ENCODE measurements around the gene LRRC71. TPM values are rescaled to one million over a fixed set of nuclear protein-coding genes. Genes with fewer than 3 reads are reported as not detected.

The LRRC71 gene
- total and polyA plus RNA-seq, 2 of the 13 experiments (the other 11 are each of a cell fraction or from before 2014, with no cell fraction given), result not detected

- H3K36me3 ChIP-seq (replicated peaks in 1 of 2; ENCODE audit: control insufficient read depth in 1 of 2, insufficient read depth in 2 of 2, low read length in 2 of 2), result no peaks in the 10 kb centered on the region
- no TSS peak for BruUV-seq (replicated peaks)
- H3K9me3 ChIP-seq (ENCODE audit: low read length), result no peaks in the 10 kb centered on the region
- TF ChIP-seq JUNB (CRISPR knock-in tag; IDR thresholded peaks at IDR 0.05; ENCODE audit: borderline replicate concordance) (no peak), ZNF329 (CRISPR knock-in tag; IDR thresholded peaks at IDR 0.05; ENCODE audit: low read depth) (no peak)
- H3K27ac ChIP-seq (ENCODE audit: extremely low read length, insufficient read depth, low read length), result no peak overlapping the region
- no peak overlapping the region for H2AFZ ChIP-seq (ENCODE audit: low read length)
- FAIRE-seq (no peak), ATAC-seq (no peak), DNase-seq (ENCODE audit: low spot score) (no peak)
- no peaks in the 10 kb centered on the region for H3K79me2 ChIP-seq (ENCODE audit: insufficient read depth, low read length)
- no peaks in the 10 kb centered on the region for H4K20me1 ChIP-seq (ENCODE audit: insufficient read depth, low read length)
- POLR2A ChIA-PET, result no interaction called here
- no peak overlapping the region for H3K4me3 ChIP-seq (replicated peaks in 1 of 3; ENCODE audit: insufficient read depth in 1 of 3, low read depth in 2 of 3, low read length in 3 of 3)
- H3K4me1 ChIP-seq (ENCODE audit: insufficient read depth, low read length), result no peaks in the 10 kb centered on the region
- 20% methylated on average over 8 of the region's 10 CpGs for WGBS (ENCODE audit: low lambda C conversion rate)
- intact Hi-C loops (cut with micrococcal nuclease; ENCODE audit: unreplicated experiment), result no loop called here
- no peak overlapping the region for H3K4me2 ChIP-seq (ENCODE audit: low read depth, low read length)
- H3K27me3 ChIP-seq (ENCODE audit: control insufficient read depth in 1 of 2, insufficient read depth in 2 of 2, low read length in 2 of 2), result peaks cover 13 to 86% of the 10 kb centered on the region in 2 experiments
- in situ Hi-C loops (cut with HindIII; ENCODE audit: extremely low pct_ligation_motif_present, low pct_unique_long_range_greater_than_20kb), result no loop called here
- H3K9ac ChIP-seq (ENCODE audit: insufficient read depth, low read depth, low read length), result no peak overlapping the region
- CTCF ChIA-PET (ENCODE audit: low intra/inter-chr PET ratio, low total read pairs), result no interaction called here
Observed at GRCh38 chr1:156884560-156885184, 35.8 kb upstream of the LRRC71 start.

GRCh38 chr1:156885314-156885713, 35.1 kb upstream of the LRRC71 start:
- H3K79me2 ChIP-seq (ENCODE audit: insufficient read depth, low read length), result no peaks in the 10 kb centered on the region
- no peak overlapping the region for H2AFZ ChIP-seq (ENCODE audit: low read length)
- FAIRE-seq, result no peak
- H3K4me2 ChIP-seq (ENCODE audit: low read depth, low read length), result no peak overlapping the region
- intact Hi-C loops (cut with micrococcal nuclease; ENCODE audit: unreplicated experiment), result no loop called here
- H3K36me3 ChIP-seq (replicated peaks in 1 of 2; ENCODE audit: control insufficient read depth in 1 of 2, insufficient read depth in 2 of 2, low read length in 2 of 2), result no peaks in the 10 kb centered on the region
- H4K20me1 ChIP-seq (ENCODE audit: insufficient read depth, low read length), result no peaks in the 10 kb centered on the region
- peaks cover 10 to 79% of the 10 kb centered on the region in 2 experiments for H3K27me3 ChIP-seq (ENCODE audit: control insufficient read depth in 1 of 2, insufficient read depth in 2 of 2, low read length in 2 of 2)
- ATAC-seq, result no peak
- H3K4me1 ChIP-seq (ENCODE audit: insufficient read depth, low read length), result no peaks in the 10 kb centered on the region
- H3K9ac ChIP-seq (ENCODE audit: insufficient read depth, low read depth, low read length), result no peak overlapping the region
- ChIA-PET POLR2A (no interaction called here), CTCF (ENCODE audit: low intra/inter-chr PET ratio, low total read pairs) (no interaction called here)
- no peak for DNase-seq (ENCODE audit: low spot score)
- no peak for TF ChIP-seq YEATS4 (CRISPR knock-in tag; IDR thresholded peaks at IDR 0.05; ENCODE audit: borderline replicate concordance)
- TF ChIP-seq ZNF768 (CRISPR knock-in tag; IDR thresholded peaks at IDR 0.05), result peak; percentile 23; the same call in 1 of the 2 replicates
- no peak for TF ChIP-seq ZNF513 (CRISPR knock-in tag; conservative IDR thresholded peaks at IDR 0.05)
- TF ChIP-seq ZNF567 (CRISPR knock-in tag; IDR thresholded peaks at IDR 0.05; ENCODE audit: borderline replicate concordance), result no peak
- BruUV-seq (replicated peaks), result no TSS peak
- WGBS (ENCODE audit: low lambda C conversion rate), result 0% methylated on average over 1 of the region's 1 CpG
- no peaks in the 10 kb centered on the region for H3K9me3 ChIP-seq (ENCODE audit: low read length)
- H3K4me3 ChIP-seq (replicated peaks in 1 of 3; ENCODE audit: insufficient read depth in 1 of 3, low read depth in 2 of 3, low read length in 3 of 3), result no peak overlapping the region
- no peak overlapping the region for H3K27ac ChIP-seq (ENCODE audit: extremely low read length, insufficient read depth, low read length)
- in situ Hi-C loops (cut with HindIII; ENCODE audit: extremely low pct_ligation_motif_present, low pct_unique_long_range_greater_than_20kb), result no loop called here

Measured in HepG2 (cell line).